ENCODE measurements around the gene HTRA3.

DNA sequence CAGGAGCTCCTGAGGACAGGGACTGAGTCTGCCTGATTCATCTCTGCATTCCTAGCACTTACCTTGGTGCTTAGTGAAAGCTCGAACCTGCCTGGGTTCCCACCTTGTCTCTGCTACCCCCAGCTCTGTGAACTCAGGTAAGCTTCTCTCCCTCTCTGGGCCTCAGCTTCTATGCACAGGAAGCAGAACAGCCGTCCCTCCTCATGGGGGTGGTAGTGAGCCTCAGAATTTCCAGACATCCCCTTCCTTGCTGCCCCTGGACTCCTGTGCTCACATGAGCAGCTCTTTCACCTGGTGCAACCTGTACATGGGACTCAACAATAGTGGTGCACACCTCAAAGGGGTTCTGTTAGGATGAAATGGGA lies 50.8 kb downstream of the HTRA3 start:
- TF ChIP-seq CTCF (IDR thresholded peaks at IDR 0.05), result peak; percentile 30
- no peak for TF ChIP-seq EZH2 (IDR thresholded peaks at IDR 0.05)
- TF ChIP-seq EZH2phosphoT487 (IDR thresholded peaks at IDR 0.05), result no peak

Data from neural progenitor cell (in vitro differentiated cells).